Ishikawa (cell line): ENCODE data around the gene OSBPL10.

ENCODE experiments used
- CEBPB ChIP-seq: IDR thresholded peaks from 2 replicates; pipeline ENCODE4 v1.6.1; 2012
- CREB1 ChIP-seq: IDR thresholded peaks from 2 replicates; pipeline ENCODE4 v1.6.1; 2012; ENCODE audit warnings: low read depth
- MAX ChIP-seq: IDR thresholded peaks from 2 replicates; pipeline ENCODE4 v1.6.1; 2012
- RAD21 ChIP-seq: IDR thresholded peaks from 2 replicates; pipeline ENCODE4 v1.6.1; 2012; ENCODE audit warnings: low read depth
- TAF1 ChIP-seq: IDR thresholded peaks from 2 replicates; pipeline ENCODE4 v1.6.1; 2012; ENCODE audit warnings: low read depth, mild to moderate bottlenecking
- TEAD4 ChIP-seq: IDR thresholded peaks from 2 replicates; pipeline ENCODE4 v1.6.1; 2012
- YY1 ChIP-seq: IDR thresholded peaks from 2 replicates; pipeline ENCODE4 v1.6.1; 2012; ENCODE audit warnings: low read depth
- ZBTB7A ChIP-seq: IDR thresholded peaks from 2 replicates; pipeline ENCODE4 v1.6.1; 2012; ENCODE audit warnings: low read depth
- TF ChIP-seq, protein P1 (sequence below): IDR thresholded peaks from 2 replicates; pipeline ENCODE4 v1.6.1; 2012; ENCODE audit warnings: low read depth, mild to moderate bottlenecking

GRCh38 chr3:31664031-31664430, 317.0 kb downstream of the OSBPL10 start:
- no peak for TF ChIP-seq ZBTB7A
- TF ChIP-seq TEAD4, result no peak
- TF ChIP-seq MAX, result no peak
- TF ChIP-seq TAF1, result no peak
- TF ChIP-seq, protein P1, sequence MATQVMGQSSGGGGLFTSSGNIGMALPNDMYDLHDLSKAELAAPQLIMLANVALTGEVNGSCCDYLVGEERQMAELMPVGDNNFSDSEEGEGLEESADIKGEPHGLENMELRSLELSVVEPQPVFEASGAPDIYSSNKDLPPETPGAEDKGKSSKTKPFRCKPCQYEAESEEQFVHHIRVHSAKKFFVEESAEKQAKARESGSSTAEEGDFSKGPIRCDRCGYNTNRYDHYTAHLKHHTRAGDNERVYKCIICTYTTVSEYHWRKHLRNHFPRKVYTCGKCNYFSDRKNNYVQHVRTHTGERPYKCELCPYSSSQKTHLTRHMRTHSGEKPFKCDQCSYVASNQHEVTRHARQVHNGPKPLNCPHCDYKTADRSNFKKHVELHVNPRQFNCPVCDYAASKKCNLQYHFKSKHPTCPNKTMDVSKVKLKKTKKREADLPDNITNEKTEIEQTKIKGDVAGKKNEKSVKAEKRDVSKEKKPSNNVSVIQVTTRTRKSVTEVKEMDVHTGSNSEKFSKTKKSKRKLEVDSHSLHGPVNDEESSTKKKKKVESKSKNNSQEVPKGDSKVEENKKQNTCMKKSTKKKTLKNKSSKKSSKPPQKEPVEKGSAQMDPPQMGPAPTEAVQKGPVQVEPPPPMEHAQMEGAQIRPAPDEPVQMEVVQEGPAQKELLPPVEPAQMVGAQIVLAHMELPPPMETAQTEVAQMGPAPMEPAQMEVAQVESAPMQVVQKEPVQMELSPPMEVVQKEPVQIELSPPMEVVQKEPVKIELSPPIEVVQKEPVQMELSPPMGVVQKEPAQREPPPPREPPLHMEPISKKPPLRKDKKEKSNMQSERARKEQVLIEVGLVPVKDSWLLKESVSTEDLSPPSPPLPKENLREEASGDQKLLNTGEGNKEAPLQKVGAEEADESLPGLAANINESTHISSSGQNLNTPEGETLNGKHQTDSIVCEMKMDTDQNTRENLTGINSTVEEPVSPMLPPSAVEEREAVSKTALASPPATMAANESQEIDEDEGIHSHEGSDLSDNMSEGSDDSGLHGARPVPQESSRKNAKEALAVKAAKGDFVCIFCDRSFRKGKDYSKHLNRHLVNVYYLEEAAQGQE, result no peak
- no peak for TF ChIP-seq YY1
- no peak for TF ChIP-seq CREB1
- no peak for TF ChIP-seq CEBPB
- TF ChIP-seq RAD21, result no peak
